GM12878 (cell line): Measurements from ENCODE around the gene CXCL9. TPM values are rescaled to one million over a fixed set of nuclear protein-coding genes. Genes with fewer than 3 reads are reported as not detected.
A peak's percentile ranks its signal among the peaks of the same experiment; 100 is the strongest.

Experiments used
- ATAC-seq: fragments of 200-7000 bp; cut with Tn5 transposase; 3 replicates; pipeline ENCODE4 v1.9.1; 2020; ENCODE audit warnings: mild to moderate bottlenecking, moderate library complexity
- BruUV-seq: library from RNA; stranded (reverse); fragments of 400-500 nt; replicated peaks from 2 replicates; lab custom pipeline; 2021; lab: Mats Ljungman, UMichigan
- CTCF ChIA-PET: fragments of 300-600 bp; sonication (Branson Sonifier 250); formaldehyde crosslinking; extraction: SDS; loops from one replicate; lab custom pipeline; 2021; ENCODE audit warnings: inconsistent platforms; lab: Yijun Ruan, JAX
- POLR2A ChIA-PET: fragments of 350-600 bp; formaldehyde crosslinking; extraction: SDS; loops from one replicate; lab custom pipeline; 2021; ENCODE audit warnings: inconsistent platforms; lab: Charles Lee
- RAD21 ChIA-PET: fragments of 300-600 bp; sonication (Branson Sonifier 250); formaldehyde crosslinking; loops from one replicate; lab custom pipeline; 2023; ENCODE audit warnings: antibody characterized with exemption; ENCODE audit not compliant: unreplicated experiment; lab: Charles Lee
- SMC1A ChIA-PET: fragments of 300-600 bp; sonication (Branson Sonifier 250); formaldehyde crosslinking; loops from one replicate; lab custom pipeline; 2023; ENCODE audit not compliant: unreplicated experiment, uncharacterized antibody; lab: Charles Lee
- DNase-seq: peaks from one replicate; pipeline ENCODE4 v3.0.0-alpha.2; 2011; ENCODE audit warnings: low read depth, low spot score
- FAIRE-seq: peaks from 3 replicates; lab custom pipeline; 2011; peaks lifted over from hg19 to GRCh38; lab: Jason Lieb, UNC
- H2AFZ ChIP-seq: 2 replicates; pipeline ENCODE4 v1.6.0; 2011; ENCODE audit warnings: low read depth, low read length, control low read depth; ENCODE audit not compliant: control insufficient read depth
- H3K27ac ChIP-seq: 2 replicates; pipeline ENCODE4 v1.5.1; 2011; ENCODE audit warnings: control low read depth; ENCODE audit not compliant: control insufficient read depth, insufficient read depth
- H3K27me3 ChIP-seq, 2 experiments: replicated peaks in 1 of 2; 2 replicates each; pipeline versions ENCODE4 v1.6.0 to v1.6.1; 2011; ENCODE audit warnings: low read length in 1 of 2; ENCODE audit not compliant: control insufficient read depth in 2 of 2, insufficient read depth in 2 of 2
- H3K36me3 ChIP-seq, 2 experiments: 2 replicates each; pipeline ENCODE4 v1.5.1; 2011; ENCODE audit warnings: low read length in 1 of 2; ENCODE audit not compliant: control insufficient read depth in 2 of 2, insufficient read depth in 2 of 2
- H3K4me1 ChIP-seq: 2 replicates; pipeline ENCODE4 v1.6.1; 2011; ENCODE audit warnings: mild to moderate bottlenecking, low read length, moderate library complexity, mixed read lengths; ENCODE audit not compliant: control insufficient read depth, insufficient read depth
- H3K4me2 ChIP-seq: 2 replicates; pipeline ENCODE4 v1.6.0; 2011; ENCODE audit warnings: control low read depth; ENCODE audit not compliant: control insufficient read depth, insufficient read depth
- H3K4me3 ChIP-seq: fragments of 200-600 bp; sonication (generic); 2 replicates; pipeline ENCODE4 v1.5.1; 2016
- H3K79me2 ChIP-seq: 2 replicates; pipeline ENCODE4 v1.6.0; 2011; ENCODE audit warnings: low read length; ENCODE audit not compliant: control insufficient read depth, insufficient read depth
- H3K9ac ChIP-seq: 2 replicates; pipeline ENCODE4 v1.8.0; 2011; ENCODE audit warnings: low read length, control low read depth, mixed read lengths; ENCODE audit not compliant: control insufficient read depth, insufficient read depth
- H3K9me3 ChIP-seq: replicated peaks from 3 replicates; pipeline ENCODE4 v1.5.1; 2011; ENCODE audit warnings: mild to moderate bottlenecking, low read length; ENCODE audit not compliant: control insufficient read depth, insufficient read depth
- H4K20me1 ChIP-seq: 2 replicates; pipeline ENCODE4 v1.6.0; 2011; ENCODE audit not compliant: control insufficient read depth, insufficient read depth
- BCL11A ChIP-seq: IDR thresholded peaks from 2 replicates; pipeline ENCODE4 v1.6.1; 2011; ENCODE audit warnings: low read depth, low read length
- CREM ChIP-seq: IDR thresholded peaks from 2 replicates; pipeline ENCODE4 v1.6.1; 2014; ENCODE audit warnings: antibody characterized with exemption, low read depth
- DPF2 ChIP-seq: fragments of 450-650 bp; IDR thresholded peaks from 2 replicates; pipeline ENCODE4 v1.6.1; 2017; ENCODE audit warnings: mild to moderate bottlenecking
- GATAD2B ChIP-seq: fragments of 450-650 bp; conservative IDR thresholded peaks from 2 replicates; pipeline ENCODE4 v1.6.1; 2017; ENCODE audit warnings: low read depth, mild to moderate bottlenecking, moderate library complexity
- HDGF ChIP-seq: fragments of 450-650 bp; IDR thresholded peaks from 2 replicates; pipeline ENCODE4 v1.6.1; 2016; ENCODE audit warnings: antibody characterized with exemption
- JUNB ChIP-seq: IDR thresholded peaks from 2 replicates; pipeline ENCODE4 v1.6.1; 2016; ENCODE audit warnings: antibody characterized with exemption, mild to moderate bottlenecking
- MAX ChIP-seq: IDR thresholded peaks from 2 replicates; pipeline ENCODE4 v1.6.1; 2012; ENCODE audit warnings: low read depth, low read length, improper control_type of control experiment
- MYB ChIP-seq: fragments of 150-350 bp; IDR thresholded peaks from 2 replicates; pipeline ENCODE4 v1.6.1; 2014; ENCODE audit warnings: mild to moderate bottlenecking, low read depth, low read length, borderline replicate concordance
- NFXL1 ChIP-seq: fragments of 450-650 bp; IDR thresholded peaks from 2 replicates; pipeline ENCODE4 v1.6.1; 2017; ENCODE audit warnings: antibody characterized with exemption, mild to moderate bottlenecking, borderline replicate concordance
- POLR2AphosphoS2 ChIP-seq: IDR thresholded peaks from 2 replicates; pipeline ENCODE4 v1.6.1; 2011; ENCODE audit warnings: low read depth, mild to moderate bottlenecking, low read length, improper control_type of control experiment, moderate library complexity
- POLR2AphosphoS5 ChIP-seq: IDR thresholded peaks from 2 replicates; pipeline ENCODE4 v1.6.1; 2011; ENCODE audit warnings: mild to moderate bottlenecking, low read length, inconsistent platforms
- REST ChIP-seq: IDR thresholded peaks from 2 replicates; pipeline ENCODE4 v1.6.1; 2012; ENCODE audit warnings: mild to moderate bottlenecking, low read depth, low read length
- SMC3 ChIP-seq: IDR thresholded peaks from 2 replicates; pipeline ENCODE4 v1.6.1; 2011; ENCODE audit warnings: low read length, improper control_type of control experiment, borderline replicate concordance
- ZZZ3 ChIP-seq: IDR thresholded peaks from 2 replicates; pipeline ENCODE4 v1.6.1; 2011; ENCODE audit warnings: low read depth; ENCODE audit not compliant: control insufficient read depth, insufficient read length
- WGBS: methylation state at CpG from one replicate; pipeline ENCODE4 v1.1.6; 2016; ENCODE audit warnings: low lambda C conversion rate; ENCODE audit not compliant: insufficient replicate concordance, insufficient coverage; ENCODE audit errors: missing lambda C conversion rate; 5-methylcytosine and 5-hydroxymethylcytosine counted together
- in situ Hi-C: fragments of 300-500 bp; cut with MboI; formaldehyde crosslinking; loops from 9 replicates; pipeline ENCODE4 v1.14.3; 2018; ENCODE audit warnings: mixed read lengths
- intact Hi-C: fragments of 100-400 bp; cut with micrococcal nuclease; formaldehyde crosslinking; loops from one replicate; pipeline ENCODE4 v1.14.2; 2022; ENCODE audit not compliant: unreplicated experiment
- polyA plus RNA-seq, 11 experiments: library from polyadenylated mRNA; depleted of rRNA in 4 of 11; unstranded in 6 of 11; stranded (reverse) in 5 of 11; fragments of >200 nt; fragmentation: Nextera tagmentation in 4 of 11; fragmentation: Illumina TruSeq in 1 of 11; extraction: Ambion mirVana in 4 of 11; extraction: Trizol in 1 of 11; gene quantifications; 1 replicate in 1 of 11; 2 replicates in 10 of 11; pipeline versions ENCODE4 v1.2.1 to v1.2.3, GENCODE V29; 2011 to 2016; ENCODE audit warnings: inconsistent platforms in 2 of 11, missing spikeins in 2 of 11, low read depth in 1 of 11
- total RNA-seq, 4 experiments: library from RNA; depleted of rRNA in 3 of 4; stranded (reverse); fragments of >200 nt in 3 of 4; fragmentation: Illumina TruSeq in 1 of 4; extraction: Trizol in 1 of 4; gene quantifications; 2 replicates each; pipeline versions ENCODE4 v1.2.1 to v1.2.3, GENCODE V29; 2013 to 2021
- TF ChIP-seq, protein P1 (sequence below): fragments of 450-650 bp; IDR thresholded peaks from 2 replicates; pipeline ENCODE4 v1.6.1; 2017; ENCODE audit warnings: antibody characterized with exemption, mild to moderate bottlenecking, moderate library complexity
- TF ChIP-seq, protein P2 (sequence below): IDR thresholded peaks from 2 replicates; pipeline ENCODE4 v1.6.1; 2011; ENCODE audit warnings: low read depth, low read length, improper control_type of control experiment, borderline replicate concordance

The CXCL9 gene
- total and polyA plus RNA-seq, 10 of the 15 experiments (the other 5 are each of a cell fraction or from before 2014, with no cell fraction given): 0.03 to 0.46 (median 0.22) TPM; not detected in 1

- 59% methylated on average over 2 of the region's 2 CpGs for WGBS
- ChIA-PET CTCF (no interaction called here), RAD21 (no interaction called here), POLR2A (no interaction called here), SMC1A (interaction anchor here (1.6 kb wide), 1 partner anchor 32 kb away, joined by 5 read pairs; no protein-coding TSS in a partner anchor)
- Histone ChIP-seq H4K20me1 (no peaks in the 10 kb centered on the region), H3K27me3 (no peaks in the 10 kb centered on the region), H3K27ac (no peak overlapping the region), H3K9ac (no peak overlapping the region), H3K4me1 (peaks cover 4% of the 10 kb centered on the region; the same call in 1 of the 2 replicates), H3K79me2 (no peaks in the 10 kb centered on the region), H3K4me2 (no peak overlapping the region), H3K36me3 (no peaks in the 10 kb centered on the region), H2AFZ (no peak overlapping the region), H3K4me3 (no peak overlapping the region), H3K9me3 (no peaks in the 10 kb centered on the region; the same call in 2 of the 3 replicates)
- ATAC-seq (no peak), DNase-seq (no peak), FAIRE-seq (no peak)
- intact Hi-C loops: no loop called here
- TF ChIP-seq, protein P1, sequence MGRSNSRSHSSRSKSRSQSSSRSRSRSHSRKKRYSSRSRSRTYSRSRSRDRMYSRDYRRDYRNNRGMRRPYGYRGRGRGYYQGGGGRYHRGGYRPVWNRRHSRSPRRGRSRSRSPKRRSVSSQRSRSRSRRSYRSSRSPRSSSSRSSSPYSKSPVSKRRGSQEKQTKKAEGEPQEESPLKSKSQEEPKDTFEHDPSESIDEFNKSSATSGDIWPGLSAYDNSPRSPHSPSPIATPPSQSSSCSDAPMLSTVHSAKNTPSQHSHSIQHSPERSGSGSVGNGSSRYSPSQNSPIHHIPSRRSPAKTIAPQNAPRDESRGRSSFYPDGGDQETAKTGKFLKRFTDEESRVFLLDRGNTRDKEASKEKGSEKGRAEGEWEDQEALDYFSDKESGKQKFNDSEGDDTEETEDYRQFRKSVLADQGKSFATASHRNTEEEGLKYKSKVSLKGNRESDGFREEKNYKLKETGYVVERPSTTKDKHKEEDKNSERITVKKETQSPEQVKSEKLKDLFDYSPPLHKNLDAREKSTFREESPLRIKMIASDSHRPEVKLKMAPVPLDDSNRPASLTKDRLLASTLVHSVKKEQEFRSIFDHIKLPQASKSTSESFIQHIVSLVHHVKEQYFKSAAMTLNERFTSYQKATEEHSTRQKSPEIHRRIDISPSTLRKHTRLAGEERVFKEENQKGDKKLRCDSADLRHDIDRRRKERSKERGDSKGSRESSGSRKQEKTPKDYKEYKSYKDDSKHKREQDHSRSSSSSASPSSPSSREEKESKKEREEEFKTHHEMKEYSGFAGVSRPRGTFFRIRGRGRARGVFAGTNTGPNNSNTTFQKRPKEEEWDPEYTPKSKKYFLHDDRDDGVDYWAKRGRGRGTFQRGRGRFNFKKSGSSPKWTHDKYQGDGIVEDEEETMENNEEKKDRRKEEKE: no peak
- TF ChIP-seq, protein P2, sequence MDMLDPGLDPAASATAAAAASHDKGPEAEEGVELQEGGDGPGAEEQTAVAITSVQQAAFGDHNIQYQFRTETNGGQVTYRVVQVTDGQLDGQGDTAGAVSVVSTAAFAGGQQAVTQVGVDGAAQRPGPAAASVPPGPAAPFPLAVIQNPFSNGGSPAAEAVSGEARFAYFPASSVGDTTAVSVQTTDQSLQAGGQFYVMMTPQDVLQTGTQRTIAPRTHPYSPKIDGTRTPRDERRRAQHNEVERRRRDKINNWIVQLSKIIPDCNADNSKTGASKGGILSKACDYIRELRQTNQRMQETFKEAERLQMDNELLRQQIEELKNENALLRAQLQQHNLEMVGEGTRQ: no peak
- no peak for TF ChIP-seq SMC3
- TF ChIP-seq MAX: no peak
- no peak for TF ChIP-seq JUNB
- no peak for TF ChIP-seq MYB
- no peak for TF ChIP-seq POLR2AphosphoS5
- TF ChIP-seq CREM: no peak
- no peak for TF ChIP-seq ZZZ3
- no peak for TF ChIP-seq NFXL1
- no peak for TF ChIP-seq DPF2
- TF ChIP-seq REST: no peak
- no peak for TF ChIP-seq HDGF
- TF ChIP-seq POLR2AphosphoS2: no peak
- no peak for TF ChIP-seq GATAD2B
- no peak for TF ChIP-seq BCL11A
- in situ Hi-C loops: no loop called here
- TSS peak; percentile 76 for BruUV-seq
These were observed 15.4 kb upstream of the CXCL9 start for GRCh38 chr4:76022677-76023076.
